Melanocyte of skin (primary cell): ENCODE data around the gene OR12D3. TPM values are rescaled to one million over a fixed set of nuclear protein-coding genes. Genes with fewer than 3 reads are reported as not detected.

Experiments used
- total RNA-seq, 2 donors: library from RNA; depleted of rRNA; stranded (reverse); fragments of >200 nt; gene quantifications; 2 replicates each; pipeline ENCODE4 v1.2.3, GENCODE V29; 2012

OR12D3 gene, protein sequence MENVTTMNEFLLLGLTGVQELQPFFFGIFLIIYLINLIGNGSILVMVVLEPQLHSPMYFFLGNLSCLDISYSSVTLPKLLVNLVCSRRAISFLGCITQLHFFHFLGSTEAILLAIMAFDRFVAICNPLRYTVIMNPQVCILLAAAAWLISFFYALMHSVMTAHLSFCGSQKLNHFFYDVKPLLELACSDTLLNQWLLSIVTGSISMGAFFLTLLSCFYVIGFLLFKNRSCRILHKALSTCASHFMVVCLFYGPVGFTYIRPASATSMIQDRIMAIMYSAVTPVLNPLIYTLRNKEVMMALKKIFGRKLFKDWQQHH
- total RNA-seq, result not detected

DNA sequence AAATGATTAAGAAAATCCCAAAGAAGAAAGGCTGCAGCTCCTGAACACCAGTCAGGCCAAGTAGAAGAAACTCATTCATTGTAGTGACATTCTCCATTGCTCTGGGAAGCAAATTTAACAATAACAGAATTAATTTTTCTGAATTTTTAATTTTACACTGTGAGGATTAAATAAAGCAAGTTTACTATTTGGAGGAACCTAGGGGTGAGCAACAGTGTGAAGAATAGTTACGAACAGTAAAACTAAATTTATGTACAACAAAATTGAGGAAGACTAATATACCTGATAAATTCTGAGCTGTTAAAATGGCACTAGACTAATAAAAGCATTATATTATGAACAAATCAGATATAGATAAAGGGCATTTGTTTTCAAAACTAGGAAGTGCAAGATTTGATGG, at the start of gene OR12D3:
OR12D3 (minus strand) TSS at position 101 of the 400 bp plus-strand sequence; CDS start at position 97, 4 bp downstream.

DNA sequence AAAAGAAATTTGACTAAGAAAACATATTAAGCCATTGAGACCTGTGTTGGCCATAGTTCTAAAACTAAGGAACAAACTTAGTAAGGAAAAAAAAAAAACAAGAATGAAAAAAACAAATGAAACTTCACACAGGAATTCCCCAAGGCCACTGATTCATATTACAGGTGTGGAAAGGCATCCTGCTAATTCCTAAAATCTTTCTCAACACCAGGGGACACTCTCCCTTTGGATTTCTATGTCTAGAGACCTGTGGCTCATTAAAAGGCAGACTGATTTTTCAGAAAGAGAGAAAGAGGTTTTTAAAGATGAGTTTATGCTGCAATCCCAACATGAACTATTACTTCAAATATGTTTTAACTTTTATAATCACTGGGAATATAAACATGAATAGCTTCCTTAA, 39.5 kb upstream of the OR12D3 start, which contains the start of gene OR12D1:
OR12D1 (plus strand) TSS at position 341 of the 400 bp plus-strand sequence.

DNA sequence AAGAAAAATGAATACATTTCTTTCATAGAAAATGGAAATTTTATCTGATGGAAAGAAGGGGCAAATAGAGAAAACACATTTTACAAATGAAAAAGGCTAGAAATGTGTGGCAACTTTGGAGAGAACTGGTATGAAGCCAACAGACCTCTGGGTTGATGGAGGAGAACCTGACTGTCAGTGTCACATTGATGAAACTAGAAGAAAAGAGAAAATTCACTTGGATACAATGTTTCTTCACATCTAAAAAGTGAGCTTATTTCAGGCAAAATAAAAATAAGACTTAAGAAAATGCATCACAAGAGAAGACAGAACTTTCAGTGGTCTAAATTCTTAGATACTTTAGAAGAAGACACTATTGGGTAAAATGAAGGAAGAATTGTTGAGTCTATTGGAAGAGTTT, 20.2 kb upstream of the OR12D3 start, which contains the start of gene OR12D2:
OR12D2 (plus strand) TSS at position 301 of the 400 bp plus-strand sequence. CDS start 1,069 bp downstream, outside the sequence.

DNA sequence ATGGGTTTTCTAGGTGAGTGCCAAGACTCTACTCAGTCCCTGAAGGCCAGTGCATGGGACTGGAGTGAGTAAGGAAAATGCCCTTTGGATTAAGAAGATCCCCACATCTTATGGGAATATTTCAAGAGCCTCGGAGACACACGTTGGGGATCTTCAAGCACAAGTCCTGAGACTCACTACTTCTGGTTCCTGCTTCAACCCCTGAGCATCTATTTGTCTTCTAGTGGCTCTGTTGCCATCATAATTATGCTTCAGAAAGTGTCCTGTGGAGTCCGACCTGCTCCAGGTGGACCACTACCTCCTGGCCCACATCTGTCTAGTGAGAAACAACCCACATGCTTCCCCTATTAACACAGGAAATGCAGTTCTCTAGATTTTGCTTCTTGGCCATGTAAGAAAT, 6.3 kb downstream of the OR12D3 start, which contains the start of gene OR5V1:
OR5V1 (minus strand) TSS at position 101 of the 400 bp plus-strand sequence. CDS start 12,670 bp downstream, outside the sequence.

Other genes starting within 250 kb of the OR12D3 start
- not detected for gene OR2J2, start 204.4 kb downstream of the OR12D3 start, total RNA-seq
- not detected for gene OR14J1, start 73.6 kb downstream of the OR12D3 start, total RNA-seq
- gene OR5V1, start 6.4 kb downstream of the OR12D3 start, total RNA-seq, result not detected
- gene OR12D2, start 20.3 kb upstream of the OR12D3 start, total RNA-seq, result not detected
- not detected for gene OR12D1, start 39.6 kb upstream of the OR12D3 start, total RNA-seq
- gene OR10C1, start 64.0 kb upstream of the OR12D3 start, total RNA-seq, result not detected
- gene OR11A1, start 81.8 kb upstream of the OR12D3 start, total RNA-seq, result not detected
- gene OR2H1, start 81.9 kb upstream of the OR12D3 start, total RNA-seq, result not detected
- not detected for gene MAS1L, start 112.7 kb upstream of the OR12D3 start, total RNA-seq
- 10 to 100 TPM in 1 of 2 donors, not detected in 1; 48.2 TPM for gene UBD, start 184.4 kb upstream of the OR12D3 start, total RNA-seq
- not detected for gene OR2H2, start 209.8 kb upstream of the OR12D3 start, total RNA-seq